Measurements from ENCODE around the gene MCHR2. TPM values are rescaled to one million over a fixed set of nuclear protein-coding genes. Genes with fewer than 3 reads are reported as not detected.

The MCHR2 gene
- total and polyA plus RNA-seq, 2 of the 13 experiments (the other 11 are each of a cell fraction or from before 2014, with no cell fraction given) = not detected

- no peak for FAIRE-seq
- no peak overlapping the region for H3K4me2 ChIP-seq (ENCODE audit: low read depth, low read length)
These were observed 14.8 kb upstream of the MCHR2 start for GRCh38 chr6:100008857-100009256.

More at GRCh38 chr6:100008857-100009256, 14.8 kb upstream of the MCHR2 start:
- POLR2A ChIA-PET = no interaction called here
- no peak overlapping the region for H3K4me3 ChIP-seq (replicated peaks in 1 of 3; ENCODE audit: insufficient read depth in 1 of 3, low read depth in 2 of 3, low read length in 3 of 3)
- 24% methylated on average over 5 of the region's 6 CpGs for WGBS (ENCODE audit: low lambda C conversion rate)
- DNase-seq (ENCODE audit: low spot score) = no peak
- intact Hi-C loops (cut with micrococcal nuclease; ENCODE audit: unreplicated experiment) = no loop called here
- H3K4me1 ChIP-seq (ENCODE audit: insufficient read depth, low read length) = no peaks in the 10 kb centered on the region
- no peak overlapping the region for H2AFZ ChIP-seq (ENCODE audit: low read length)
- in situ Hi-C loops (cut with HindIII; ENCODE audit: extremely low pct_ligation_motif_present, low pct_unique_long_range_greater_than_20kb) = no loop called here
- H3K27me3 ChIP-seq (ENCODE audit: control insufficient read depth in 1 of 2, insufficient read depth in 2 of 2, low read length in 2 of 2) = no peaks in the 10 kb centered on the region
- no peaks in the 10 kb centered on the region for H3K36me3 ChIP-seq (replicated peaks in 1 of 2; ENCODE audit: control insufficient read depth in 1 of 2, insufficient read depth in 2 of 2, low read length in 2 of 2)
- H3K27ac ChIP-seq (ENCODE audit: extremely low read length, insufficient read depth, low read length) = no peak overlapping the region
- H3K9ac ChIP-seq (ENCODE audit: insufficient read depth, low read depth, low read length) = no peak overlapping the region
- H3K9me3 ChIP-seq (ENCODE audit: low read length) = no peaks in the 10 kb centered on the region
- TF ChIP-seq DRAP1 (CRISPR knock-in tag; IDR thresholded peaks at IDR 0.05) (no peak), MATR3 (CRISPR knock-in tag; IDR thresholded peaks at IDR 0.05) (no peak), E2F5 (CRISPR knock-in tag; conservative IDR thresholded peaks at IDR 0.05) (no peak), SALL1 (CRISPR knock-in tag; IDR thresholded peaks at IDR 0.05) (no peak), ZNF292 (CRISPR knock-in tag; IDR thresholded peaks at IDR 0.05; ENCODE audit: borderline replicate concordance, low read depth) (no peak), ZC3H13 (CRISPR knock-in tag; IDR thresholded peaks at IDR 0.05) (no peak), FOSL1 (CRISPR knock-in tag; IDR thresholded peaks at IDR 0.05; ENCODE audit: borderline replicate concordance) (no peak), NR3C1 (CRISPR knock-in tag; IDR thresholded peaks at IDR 0.05) (no peak), RBM22 (optimal IDR thresholded peaks at IDR 0.05; ENCODE audit: low read length) (no peak), ZFP37 (CRISPR knock-in tag; IDR thresholded peaks at IDR 0.05; ENCODE audit: borderline replicate concordance) (no peak), ZNF800 (CRISPR knock-in tag; IDR thresholded peaks at IDR 0.05) (no peak), TRIM22 (IDR thresholded peaks at IDR 0.05) (no peak), REL (CRISPR knock-in tag; conservative IDR thresholded peaks at IDR 0.05) (no peak), MIER3 (CRISPR knock-in tag; IDR thresholded peaks at IDR 0.05; ENCODE audit: borderline replicate concordance) (no peak), KLF15 (CRISPR knock-in tag; IDR thresholded peaks at IDR 0.05; ENCODE audit: borderline replicate concordance) (no peak), CBFB (CRISPR knock-in tag; IDR thresholded peaks at IDR 0.05) (no peak)
- CTCF ChIA-PET (ENCODE audit: low intra/inter-chr PET ratio, low total read pairs) = no interaction called here
- no peaks in the 10 kb centered on the region for H4K20me1 ChIP-seq (ENCODE audit: insufficient read depth, low read length)
- no peaks in the 10 kb centered on the region for H3K79me2 ChIP-seq (ENCODE audit: insufficient read depth, low read length)
- ATAC-seq = no peak
- no TSS peak for BruUV-seq (replicated peaks)
